H9 (cell line): ENCODE measurements around the gene GPR180. TPM values are rescaled to one million over a fixed set of nuclear protein-coding genes. Genes with fewer than 3 reads are reported as not detected.

Experiments
- DNase-seq: peaks from one replicate; pipeline ENCODE4 v3.0.0-alpha.2; 2017
- H2AFZ ChIP-seq: one replicate; pipeline ENCODE4 v1.6.1; 2013; ENCODE audit warnings: mild to moderate bottlenecking, low read length, control low read depth, moderate library complexity
- H2AK5ac ChIP-seq: 2 replicates; pipeline ENCODE4 v1.6.1; 2013; ENCODE audit warnings: low read length, control low read depth, mixed read lengths; ENCODE audit not compliant: insufficient read length
- H2BK120ac ChIP-seq: one replicate; pipeline ENCODE4 v1.6.1; 2013; ENCODE audit warnings: low read depth, mild to moderate bottlenecking, low read length, control low read depth, inconsistent platforms; ENCODE audit not compliant: poor library complexity, severe bottlenecking
- H2BK12ac ChIP-seq: 2 replicates; pipeline ENCODE4 v1.6.1; 2013; ENCODE audit warnings: low read length, control low read depth, mixed read lengths, low read depth; ENCODE audit not compliant: insufficient read length
- H2BK15ac ChIP-seq: 2 replicates; pipeline ENCODE4 v1.6.1; 2013; ENCODE audit warnings: low read depth, low read length, control low read depth
- H2BK20ac ChIP-seq: one replicate; pipeline ENCODE4 v1.6.1; 2013; ENCODE audit warnings: low read depth, mild to moderate bottlenecking, low read length, control low read depth, inconsistent platforms; ENCODE audit not compliant: poor library complexity, severe bottlenecking
- H2BK5ac ChIP-seq: 2 replicates; pipeline ENCODE4 v1.6.1; 2013; ENCODE audit warnings: low read length, control low read depth, mixed read lengths; ENCODE audit not compliant: insufficient read length
- H3K14ac ChIP-seq: 2 replicates; pipeline ENCODE4 v1.6.1; 2013; ENCODE audit warnings: low read length, control low read depth; ENCODE audit not compliant: insufficient read depth
- H3K18ac ChIP-seq: 2 replicates; pipeline ENCODE4 v1.6.1; 2013; ENCODE audit warnings: low read depth, mild to moderate bottlenecking, mixed read lengths, low read length, control low read depth; ENCODE audit not compliant: insufficient read length
- H3K23ac ChIP-seq: 2 replicates; pipeline ENCODE4 v1.6.1; 2013; ENCODE audit warnings: low read length, control low read depth, mixed read lengths, low read depth; ENCODE audit not compliant: insufficient read length
- H3K23me2 ChIP-seq: 2 replicates; pipeline ENCODE4 v1.6.1; 2013; ENCODE audit warnings: low read depth, mild to moderate bottlenecking, mixed read lengths, low read length, control low read depth; ENCODE audit not compliant: insufficient read length, poor library complexity, severe bottlenecking
- H3K27ac ChIP-seq: 2 replicates; pipeline ENCODE4 v1.5.1; 2013; ENCODE audit warnings: low read length, control low read depth, mixed read lengths, low read depth; ENCODE audit not compliant: insufficient read length
- H3K27me3 ChIP-seq: 2 replicates; pipeline ENCODE4 v1.6.1; 2013; ENCODE audit warnings: low read length, control low read depth, inconsistent platforms; ENCODE audit not compliant: insufficient read depth
- H3K4ac ChIP-seq: 2 replicates; pipeline ENCODE4 v1.6.1; 2013; ENCODE audit warnings: low read depth, mild to moderate bottlenecking, control low read depth, inconsistent platforms, low read length, moderate library complexity
- H3K4me1 ChIP-seq: 2 replicates; pipeline ENCODE4 v1.6.1; 2013; ENCODE audit warnings: low read length, control low read depth, inconsistent platforms; ENCODE audit not compliant: insufficient read depth
- H3K4me2 ChIP-seq: 2 replicates; pipeline ENCODE4 v1.6.1; 2013; ENCODE audit warnings: low read length, control low read depth, mixed read lengths; ENCODE audit not compliant: insufficient read length, insufficient read depth
- H3K56ac ChIP-seq: 2 replicates; pipeline ENCODE4 v1.6.1; 2013; ENCODE audit warnings: low read depth, mild to moderate bottlenecking, mixed read lengths, low read length, control low read depth; ENCODE audit not compliant: insufficient read length
- H3K79me1 ChIP-seq: 2 replicates; pipeline ENCODE4 v1.6.1; 2013; ENCODE audit warnings: low read depth, mild to moderate bottlenecking, moderate library complexity, low read length, control low read depth, inconsistent platforms; ENCODE audit not compliant: insufficient read depth, poor library complexity, severe bottlenecking
- H3K79me2 ChIP-seq: 2 replicates; pipeline ENCODE4 v1.6.1; 2013; ENCODE audit warnings: low read length, control low read depth, inconsistent platforms; ENCODE audit not compliant: insufficient read depth
- H3K9ac ChIP-seq: 2 replicates; pipeline ENCODE4 v1.6.1; 2013; ENCODE audit warnings: low read length, control low read depth, mixed read lengths; ENCODE audit not compliant: insufficient read length; ENCODE audit errors: extremely low read depth
- H3K9me3 ChIP-seq: one replicate; pipeline ENCODE4 v1.6.1; 2013; ENCODE audit warnings: low read depth, low read length, inconsistent platforms; ENCODE audit not compliant: control insufficient read depth
- H3T11ph ChIP-seq: one replicate; pipeline ENCODE4 v1.6.1; 2013; ENCODE audit warnings: mild to moderate bottlenecking, low read length, control low read depth, inconsistent platforms
- H4K20me1 ChIP-seq: one replicate; pipeline ENCODE4 v1.6.1; 2013; ENCODE audit not compliant: control insufficient read depth, insufficient read length, insufficient read depth
- H4K5ac ChIP-seq: 2 replicates; pipeline ENCODE4 v1.6.1; 2013; ENCODE audit warnings: low read depth, mild to moderate bottlenecking, mixed read lengths, low read length, control low read depth; ENCODE audit not compliant: insufficient read length
- H4K8ac ChIP-seq: replicated peaks from 2 replicates; pipeline ENCODE4 v1.6.1; 2013; ENCODE audit warnings: low read length, control low read depth, mixed read lengths, low read depth; ENCODE audit not compliant: insufficient read length
- H4K91ac ChIP-seq: 2 replicates; pipeline ENCODE4 v1.6.1; 2013; ENCODE audit warnings: low read depth, mild to moderate bottlenecking, moderate library complexity, mixed read lengths, low read length, control low read depth; ENCODE audit not compliant: insufficient read length
- H3K27ac Mint-ChIP-seq, 3 experiments: 2 replicates in 2 of 3; 3 replicates in 1 of 3; pipeline ENCODE4 v1.8.0; 2020 to 2021; ENCODE audit warnings: mixed read lengths in 3 of 3, mild to moderate bottlenecking in 1 of 3, moderate library complexity in 1 of 3
- H3K27me3 Mint-ChIP-seq: 2 replicates; pipeline ENCODE4 v1.8.0; 2021; ENCODE audit warnings: low read depth, mild to moderate bottlenecking, moderate library complexity, mixed read lengths
- H3K36me3 Mint-ChIP-seq, 3 experiments: 2 replicates in 2 of 3; 3 replicates in 1 of 3; pipeline ENCODE4 v1.8.0; 2020 to 2021; ENCODE audit warnings: low read depth in 3 of 3, mixed read lengths in 3 of 3; ENCODE audit not compliant: insufficient read depth in 1 of 3
- H3K4me1 Mint-ChIP-seq, 2 experiments: 2 replicates each; pipeline ENCODE4 v1.8.0; 2020; ENCODE audit warnings: mixed read lengths in 2 of 2
- H3K4me3 Mint-ChIP-seq, 2 experiments: 2 replicates in 1 of 2; 3 replicates in 1 of 2; pipeline ENCODE4 v1.8.0; 2020 to 2021; ENCODE audit warnings: mild to moderate bottlenecking in 2 of 2, mixed read lengths in 2 of 2, moderate library complexity in 1 of 2
- H3K9me3 Mint-ChIP-seq, 2 experiments: 2 replicates in 1 of 2; 3 replicates in 1 of 2; pipeline ENCODE4 v1.8.0; 2020; ENCODE audit warnings: mild to moderate bottlenecking in 2 of 2, mixed read lengths in 2 of 2, moderate library complexity in 1 of 2
- WGBS: extraction: QIAGEN DNeasy Blood & Tissue Kit; methylation state at CpG from one replicate; pipeline ENCODE4 v1.1.7; 2013; ENCODE audit warnings: missing lambda C conversion rate, low lambda C conversion rate, mixed read lengths; ENCODE audit not compliant: insufficient read length; ENCODE audit errors: extremely low coverage; 5-methylcytosine and 5-hydroxymethylcytosine counted together
- total RNA-seq: library from RNA; stranded (reverse); gene quantifications from 2 replicates; pipeline ENCODE4 v1.2.1, GENCODE V29; 2021
- TF ChIP-seq, protein P1 (sequence below): fragments of 200-600 bp; sonication (generic); conservative IDR thresholded peaks from 3 replicates; pipeline ENCODE4 v1.8.0; 2021; ENCODE audit warnings: antibody characterized with exemption, mild to moderate bottlenecking

GPR180 gene
- total RNA-seq, 1 experiment from 2014 or later = 5.1 TPM

DNA sequence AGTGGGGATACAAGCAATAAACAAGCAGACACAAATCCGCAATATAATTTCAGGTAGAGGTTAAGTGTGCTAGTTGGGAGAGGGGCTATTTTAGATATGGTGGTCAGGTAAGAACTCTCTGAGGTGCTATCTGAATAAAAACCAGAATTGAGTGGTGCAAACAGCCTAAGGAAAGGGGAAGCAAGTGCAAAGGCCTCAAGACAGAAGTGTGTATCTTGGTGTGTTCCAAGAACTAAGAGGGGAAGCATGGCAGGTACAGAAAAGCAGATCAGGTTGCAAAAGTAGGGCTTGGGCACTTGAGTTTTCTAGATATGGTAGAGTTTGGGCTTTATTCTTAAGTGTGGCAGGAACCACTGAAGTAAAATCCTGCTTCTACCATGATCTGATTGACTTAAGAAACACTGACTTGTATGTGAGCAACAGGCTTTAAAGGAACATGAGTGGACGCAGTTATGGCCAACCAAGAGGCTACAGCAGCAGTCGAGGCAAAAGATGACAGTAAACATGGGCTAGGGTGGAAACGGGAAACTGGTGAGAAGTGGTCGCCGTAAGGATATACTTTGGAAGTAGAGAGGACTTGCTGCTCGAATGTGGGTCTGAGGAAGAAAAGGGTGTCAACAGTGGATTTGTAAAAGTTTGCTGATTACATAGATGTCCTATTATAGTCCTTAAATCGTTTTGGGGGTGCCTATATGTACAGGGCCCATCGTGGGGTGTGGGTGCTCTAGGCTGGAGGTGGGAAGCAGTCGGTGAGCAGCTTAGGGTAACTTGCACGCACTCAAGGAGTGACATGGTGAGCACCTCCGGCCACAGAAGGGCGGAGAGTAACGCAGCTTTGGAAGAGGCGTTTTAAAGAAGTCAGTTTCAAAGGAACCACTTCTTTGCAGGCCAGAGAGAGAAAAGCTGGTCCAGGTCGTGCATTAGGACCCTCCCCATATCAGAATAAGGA lies 6.4 kb upstream of the GPR180 start:
- peak overlapping the region; percentile 94 to 95 for H3K4me3 Mint-ChIP-seq
- no CpG with 5 or more reads among the region's 16 CpGs for WGBS
- H4K8ac ChIP-seq = no peak overlapping the region
- peaks cover 5% of the 10 kb centered on the region for H3K27me3 Mint-ChIP-seq
- H2AFZ ChIP-seq = peak overlapping the region; percentile 10
- H3K9me3 Mint-ChIP-seq = peaks cover under 1 to 4% of the 10 kb centered on the region in 2 experiments; a peak in 3 of 5 replicates
- peak; percentile 45 for DNase-seq
- peak overlapping the region; percentile 5 for H3K18ac ChIP-seq
- no peaks in the 10 kb centered on the region for H4K20me1 ChIP-seq
- H2BK20ac ChIP-seq = no peak overlapping the region
- no peak overlapping the region for H2BK120ac ChIP-seq
- H3K4me2 ChIP-seq = peak overlapping the region; percentile 83
- peaks cover 8 to 20% (median 15%) of the 10 kb centered on the region in 3 experiments; a peak in 6 of 7 replicates for H3K36me3 Mint-ChIP-seq
- H3K4ac ChIP-seq = no peak overlapping the region
- H3K23me2 ChIP-seq = peaks cover 9% of the 10 kb centered on the region
- no peak overlapping the region for H3K56ac ChIP-seq
- peaks cover 3% of the 10 kb centered on the region for H3K79me1 ChIP-seq
- no peak overlapping the region for H2AK5ac ChIP-seq
- peak overlapping the region; percentile 49; the same call in 1 of the 2 replicates for H3K14ac ChIP-seq
- H2BK12ac ChIP-seq = no peak overlapping the region
- H2BK15ac ChIP-seq = no peak overlapping the region
- no peak overlapping the region for H4K91ac ChIP-seq
- no peak overlapping the region for H3K23ac ChIP-seq
- H3K27ac Mint-ChIP-seq = peak overlapping the region; percentile 90 to 96 (median 93)
- TF ChIP-seq, protein P1, sequence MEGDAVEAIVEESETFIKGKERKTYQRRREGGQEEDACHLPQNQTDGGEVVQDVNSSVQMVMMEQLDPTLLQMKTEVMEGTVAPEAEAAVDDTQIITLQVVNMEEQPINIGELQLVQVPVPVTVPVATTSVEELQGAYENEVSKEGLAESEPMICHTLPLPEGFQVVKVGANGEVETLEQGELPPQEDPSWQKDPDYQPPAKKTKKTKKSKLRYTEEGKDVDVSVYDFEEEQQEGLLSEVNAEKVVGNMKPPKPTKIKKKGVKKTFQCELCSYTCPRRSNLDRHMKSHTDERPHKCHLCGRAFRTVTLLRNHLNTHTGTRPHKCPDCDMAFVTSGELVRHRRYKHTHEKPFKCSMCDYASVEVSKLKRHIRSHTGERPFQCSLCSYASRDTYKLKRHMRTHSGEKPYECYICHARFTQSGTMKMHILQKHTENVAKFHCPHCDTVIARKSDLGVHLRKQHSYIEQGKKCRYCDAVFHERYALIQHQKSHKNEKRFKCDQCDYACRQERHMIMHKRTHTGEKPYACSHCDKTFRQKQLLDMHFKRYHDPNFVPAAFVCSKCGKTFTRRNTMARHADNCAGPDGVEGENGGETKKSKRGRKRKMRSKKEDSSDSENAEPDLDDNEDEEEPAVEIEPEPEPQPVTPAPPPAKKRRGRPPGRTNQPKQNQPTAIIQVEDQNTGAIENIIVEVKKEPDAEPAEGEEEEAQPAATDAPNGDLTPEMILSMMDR = no peak
- H3T11ph ChIP-seq = no peak overlapping the region
- H3K4me1 Mint-ChIP-seq = peaks cover 16 to 22% of the 10 kb centered on the region in 2 experiments
- peaks cover 5% of the 10 kb centered on the region; the same call in 1 of the 2 replicates for H3K79me2 ChIP-seq
- peak overlapping the region; percentile 74 for H3K9ac ChIP-seq
- H2BK5ac ChIP-seq = no peak overlapping the region
- H3K4me1 ChIP-seq = no peaks in the 10 kb centered on the region
- no peaks in the 10 kb centered on the region for H3K27me3 ChIP-seq
- no peak overlapping the region for H3K27ac ChIP-seq
- no peaks in the 10 kb centered on the region for H3K9me3 ChIP-seq
- no peak overlapping the region for H4K5ac ChIP-seq
